Activated T-cell treated with anti-CD3 and anti-CD28 coated beads for 4 hours (primary cell): Measurements from ENCODE around the gene NOTCH3.

ENCODE experiments used
- DNase-seq: peaks from one replicate; pipeline ENCODE4 v3.0.0-alpha.2; 2020

The NOTCH3 gene

GRCh38 chr19:15195371-15196334 lies 5.1 kb downstream of the NOTCH3 start:
- DNase-seq, result no peak

- DNase-seq, result no peak
Observed at GRCh38 chr19:15194938-15195337, 5.9 kb downstream of the NOTCH3 start.

DNA sequence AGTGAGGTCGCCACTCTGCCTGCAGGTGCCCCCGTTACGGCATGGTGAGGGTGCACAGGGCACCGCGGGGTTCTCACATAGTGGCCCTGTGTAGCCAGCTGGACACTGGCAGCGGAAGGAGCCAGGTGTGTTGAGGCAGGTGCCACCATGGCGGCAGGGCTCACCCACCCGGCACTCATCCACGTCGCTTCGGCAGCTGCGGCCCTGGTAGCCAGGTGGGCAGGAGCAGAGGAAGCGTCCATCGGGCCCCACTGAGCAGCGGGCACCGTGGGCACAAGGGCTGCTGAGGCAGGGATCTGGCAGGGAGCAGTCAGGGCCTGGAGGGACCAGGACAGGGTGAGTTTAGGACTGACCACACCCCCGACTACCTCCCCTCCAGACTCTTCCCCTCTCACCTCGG lies 8.8 kb downstream of the NOTCH3 start:
- DNase-seq, result no peak

DNA sequence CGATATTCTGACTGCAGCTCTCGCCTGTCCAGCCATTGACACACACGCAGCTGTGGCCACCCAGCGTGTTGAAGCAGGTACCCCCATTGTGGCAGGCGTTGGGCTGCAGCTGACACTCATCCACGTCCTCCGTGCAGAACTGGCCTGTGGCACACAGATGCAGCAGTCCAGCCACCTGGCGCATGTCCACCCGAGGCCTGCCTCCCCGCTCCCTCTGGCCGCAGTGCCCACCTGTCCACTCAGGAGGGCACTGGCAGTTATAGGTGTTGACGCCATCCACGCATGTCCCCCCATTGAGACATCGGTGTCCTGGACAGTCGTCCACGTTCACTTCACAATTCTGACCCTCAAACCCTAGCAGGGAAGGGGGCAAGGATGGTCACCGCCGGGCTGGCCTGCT lies 9.3 kb downstream of the NOTCH3 start:
- no peak for DNase-seq

DNA sequence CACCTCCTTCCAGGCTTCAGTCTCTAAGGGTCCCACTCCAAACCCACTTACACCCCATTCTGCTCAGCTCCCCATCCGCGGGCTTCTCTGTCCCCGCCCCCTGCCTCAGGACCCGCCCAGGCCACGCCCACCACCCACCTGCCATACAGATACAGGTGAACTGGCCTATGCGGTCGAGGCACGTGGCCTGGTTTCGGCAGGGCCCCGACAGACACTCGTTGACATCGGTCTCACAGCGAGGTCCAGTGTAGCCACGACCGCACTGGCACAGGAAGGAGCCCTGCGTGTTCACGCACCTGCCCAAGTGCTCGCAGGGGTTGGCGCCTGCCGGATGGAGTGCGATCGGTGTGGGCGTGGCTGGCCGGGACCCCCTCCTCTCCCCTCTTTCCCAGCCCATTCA lies 11.9 kb downstream of the NOTCH3 start:
- no peak for DNase-seq

- no peak for DNase-seq
Observed at GRCh38 chr19:15187026-15188007, 13.5 kb downstream of the NOTCH3 start.

DNA sequence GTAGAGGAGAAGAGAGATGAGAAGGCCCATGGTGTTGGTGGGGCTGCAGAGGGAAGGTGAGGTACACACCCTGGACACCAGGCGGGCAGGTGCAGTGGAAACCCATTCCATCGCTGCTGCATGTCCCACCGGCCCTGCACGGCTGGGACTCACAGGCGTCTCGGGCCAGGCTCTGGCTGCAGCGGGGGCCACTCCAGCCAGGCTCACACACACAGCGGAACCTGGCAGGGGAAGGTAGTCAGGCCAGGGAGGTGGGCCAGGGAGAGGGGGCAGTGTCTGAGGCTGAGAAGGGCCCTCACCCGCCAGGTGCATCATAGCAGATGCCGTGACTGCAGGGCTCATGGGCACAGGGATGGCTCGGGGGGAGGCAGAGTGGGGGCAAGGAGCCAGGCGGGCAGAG lies 15.6 kb downstream of the NOTCH3 start:
- no peak for DNase-seq

DNA sequence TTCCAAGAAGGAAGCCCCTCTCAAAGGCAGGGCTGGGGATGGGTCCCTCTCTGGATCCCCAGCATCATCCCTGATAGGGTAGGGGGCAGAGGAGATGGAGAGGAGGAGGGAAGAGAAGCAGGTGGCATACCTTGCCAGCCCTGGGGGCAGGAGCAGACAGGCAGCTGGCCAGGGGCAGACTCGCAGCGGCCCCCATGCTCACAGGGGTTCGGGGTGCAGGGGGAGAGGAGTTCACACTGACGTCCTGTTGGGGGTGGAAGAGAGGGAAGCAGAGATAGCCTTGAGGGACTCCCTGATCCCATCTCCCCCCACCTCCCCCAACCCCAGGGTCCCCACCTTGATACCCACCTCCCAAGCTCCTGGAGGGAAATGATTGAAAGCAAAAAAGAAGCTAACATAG lies 16.0 kb downstream of the NOTCH3 start:
- DNase-seq, result no peak

DNA sequence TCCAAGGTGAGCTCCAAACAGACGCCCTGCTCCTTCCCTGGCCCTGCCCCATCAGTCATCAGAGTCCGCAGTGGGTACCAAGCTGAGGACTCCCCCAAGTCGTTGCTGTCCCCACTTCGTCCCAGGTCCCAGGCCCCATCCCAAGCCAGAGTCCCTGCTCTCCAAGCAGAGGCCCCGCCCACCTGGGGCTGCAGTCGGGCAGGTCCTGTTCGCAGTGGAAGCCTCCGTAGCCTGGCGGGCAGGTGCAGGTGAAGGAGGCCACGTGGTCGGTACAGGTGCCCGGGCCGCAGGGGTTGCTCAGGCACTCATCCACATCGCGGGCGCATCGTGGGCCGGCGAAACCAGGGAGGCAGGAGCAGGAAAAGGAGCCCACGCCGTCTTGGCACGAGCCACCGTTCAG lies 19.4 kb downstream of the NOTCH3 start:
- no peak for DNase-seq

DNA sequence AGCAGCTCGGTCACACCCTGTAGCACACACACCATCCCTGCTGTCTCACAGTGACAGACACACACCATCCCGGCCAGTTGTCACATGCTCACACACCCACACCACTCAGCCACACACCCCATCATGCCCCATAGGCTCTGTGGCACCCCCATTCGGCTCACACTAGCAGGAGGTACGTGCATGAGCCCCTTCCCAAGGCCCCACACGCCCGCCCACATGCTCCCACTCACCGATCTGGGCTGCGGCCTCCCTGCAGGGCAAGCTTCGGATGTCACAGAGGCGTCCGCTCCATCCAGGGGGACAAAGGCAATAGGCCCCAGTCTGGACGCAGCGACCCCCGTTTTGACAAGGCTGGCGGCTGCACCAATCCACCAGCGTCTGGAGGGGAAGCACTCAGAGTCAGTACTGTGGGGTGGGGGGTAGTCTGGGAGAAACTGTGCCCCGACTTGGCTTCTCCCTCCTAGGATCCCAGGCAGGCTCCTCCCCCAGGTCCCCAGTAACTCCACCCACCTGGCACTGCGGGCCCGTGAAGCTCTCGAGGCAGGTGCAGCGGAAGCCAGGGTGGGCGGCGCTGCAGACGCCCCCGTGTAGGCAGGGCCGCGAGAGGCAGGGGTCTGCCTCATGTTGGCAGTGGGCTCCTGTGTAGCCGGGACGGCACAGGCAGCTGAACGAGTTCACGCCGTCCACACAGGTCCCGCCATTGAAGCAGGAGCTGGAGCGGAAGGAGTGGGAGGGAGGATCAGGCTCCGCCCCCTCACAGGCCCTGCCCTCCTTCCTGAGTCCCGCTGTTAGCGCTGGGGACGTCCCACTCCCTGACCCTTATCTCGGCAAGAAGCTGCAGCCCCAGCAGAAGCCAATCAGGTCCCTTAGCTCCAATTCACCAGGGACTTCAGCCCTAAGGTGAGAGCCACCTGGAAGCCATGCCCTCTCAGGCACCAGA lies 20.1 kb downstream of the NOTCH3 start:
- DNase-seq, result no peak

GRCh38 chr19:15178629-15179308 lies 22.0 kb downstream of the NOTCH3 start:
- DNase-seq, result no peak

DNA sequence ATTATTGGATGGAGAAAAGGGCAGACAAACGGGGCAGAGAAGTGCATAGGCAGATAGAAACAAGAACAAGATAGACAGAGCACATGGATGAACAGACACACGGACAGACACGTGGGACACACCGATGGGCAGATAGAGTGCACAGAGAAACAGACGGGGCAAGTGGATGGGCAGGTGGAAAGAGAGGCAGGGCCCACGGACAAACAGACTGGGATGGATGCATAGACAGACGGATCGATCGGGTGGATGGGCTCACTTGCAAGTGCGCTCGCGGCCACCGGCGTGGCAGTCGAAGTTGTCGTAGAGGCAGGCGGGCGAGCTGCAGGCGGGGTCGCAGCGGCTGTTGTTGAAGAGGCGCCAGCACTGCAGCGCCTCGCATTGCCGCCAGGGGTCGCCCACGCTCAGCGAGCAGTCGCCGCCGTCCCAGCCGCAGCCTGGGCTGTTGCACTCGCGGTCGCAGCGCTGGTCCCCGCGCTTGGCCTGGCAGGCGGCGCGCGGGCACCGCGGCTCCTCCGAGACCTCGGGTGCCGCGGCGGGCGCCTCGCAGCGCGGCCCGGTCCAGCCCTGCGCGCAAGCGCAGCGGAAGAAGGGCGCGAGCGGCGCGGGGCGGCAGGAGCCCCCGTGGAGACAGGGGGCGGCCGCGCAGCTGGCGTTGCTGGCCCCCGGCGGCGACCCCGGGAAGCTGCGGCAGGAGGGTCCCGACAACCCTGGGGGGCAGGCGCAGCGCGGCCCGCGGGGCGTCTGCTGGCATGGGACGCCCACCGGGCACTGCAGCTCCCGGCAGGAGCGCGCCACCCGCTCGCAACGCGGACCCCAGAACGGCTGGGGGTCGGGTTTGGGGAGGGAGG lies 23.3 kb downstream of the NOTCH3 start:
- DNase-seq, result peak; percentile 76

- no peak for DNase-seq
Observed at GRCh38 chr19:15175609-15176008, 25.2 kb downstream of the NOTCH3 start.

GRCh38 chr19:15173746-15174404 lies 26.9 kb downstream of the NOTCH3 start:
- DNase-seq, result no peak

GRCh38 chr19:15170345-15170744 lies 30.4 kb downstream of the NOTCH3 start:
- no peak for DNase-seq

DNA sequence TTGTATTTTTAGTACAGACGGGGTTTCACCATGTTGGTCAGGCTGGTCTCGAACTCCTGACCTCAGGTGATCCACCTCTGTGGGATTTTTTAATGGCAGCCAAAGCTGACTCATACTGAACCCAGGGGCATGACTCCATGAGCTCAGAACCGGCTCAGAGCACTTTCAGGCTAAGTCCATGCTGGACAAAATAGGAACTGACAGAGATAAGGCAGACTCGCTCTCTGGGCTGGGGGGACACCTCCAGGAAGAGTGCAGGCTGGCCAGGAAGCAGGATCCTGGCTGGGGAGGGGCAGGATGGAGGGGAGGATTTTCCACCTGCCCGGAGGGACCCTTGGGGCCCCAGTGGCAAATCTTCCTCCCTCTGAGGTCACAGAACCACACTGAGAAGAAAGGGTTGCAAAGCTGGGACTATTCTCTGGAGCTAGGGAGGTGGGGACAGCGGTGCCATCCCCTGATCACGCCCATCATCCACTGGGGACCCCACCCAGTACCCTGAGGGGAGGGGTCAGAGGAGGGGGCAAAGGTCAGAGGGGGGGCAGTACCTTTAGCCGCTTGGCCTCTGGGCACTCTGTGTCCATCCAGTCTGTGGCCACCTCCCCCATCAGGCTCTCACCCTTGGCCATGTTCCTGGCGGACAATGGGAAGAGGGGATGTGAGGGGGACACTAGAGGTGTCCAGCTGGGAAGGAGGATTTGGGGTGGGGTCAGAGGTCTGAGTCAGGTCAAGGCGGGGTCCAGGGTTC lies 31.1 kb downstream of the NOTCH3 start:
- no peak for DNase-seq

DNA sequence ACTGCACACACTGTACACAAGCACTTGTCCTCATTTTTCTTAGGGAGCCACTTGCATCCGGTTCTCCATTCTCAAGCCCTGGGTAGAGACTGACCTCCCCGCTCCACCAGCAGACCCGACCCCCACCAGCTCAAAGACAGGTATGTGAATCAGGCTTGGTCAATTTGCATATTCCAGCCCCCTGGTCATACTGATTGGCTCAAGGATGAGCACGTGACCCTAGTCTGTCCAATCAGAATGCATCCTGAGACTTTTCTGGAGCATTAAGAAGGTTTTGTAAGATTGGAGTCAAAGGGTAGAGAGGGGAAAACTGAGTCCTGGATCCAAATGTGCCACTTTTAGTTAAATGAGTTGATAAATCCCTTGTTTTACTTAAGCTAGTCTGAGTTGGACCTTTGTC lies 34.1 kb downstream of the NOTCH3 start:
- DNase-seq, result no peak

DNA sequence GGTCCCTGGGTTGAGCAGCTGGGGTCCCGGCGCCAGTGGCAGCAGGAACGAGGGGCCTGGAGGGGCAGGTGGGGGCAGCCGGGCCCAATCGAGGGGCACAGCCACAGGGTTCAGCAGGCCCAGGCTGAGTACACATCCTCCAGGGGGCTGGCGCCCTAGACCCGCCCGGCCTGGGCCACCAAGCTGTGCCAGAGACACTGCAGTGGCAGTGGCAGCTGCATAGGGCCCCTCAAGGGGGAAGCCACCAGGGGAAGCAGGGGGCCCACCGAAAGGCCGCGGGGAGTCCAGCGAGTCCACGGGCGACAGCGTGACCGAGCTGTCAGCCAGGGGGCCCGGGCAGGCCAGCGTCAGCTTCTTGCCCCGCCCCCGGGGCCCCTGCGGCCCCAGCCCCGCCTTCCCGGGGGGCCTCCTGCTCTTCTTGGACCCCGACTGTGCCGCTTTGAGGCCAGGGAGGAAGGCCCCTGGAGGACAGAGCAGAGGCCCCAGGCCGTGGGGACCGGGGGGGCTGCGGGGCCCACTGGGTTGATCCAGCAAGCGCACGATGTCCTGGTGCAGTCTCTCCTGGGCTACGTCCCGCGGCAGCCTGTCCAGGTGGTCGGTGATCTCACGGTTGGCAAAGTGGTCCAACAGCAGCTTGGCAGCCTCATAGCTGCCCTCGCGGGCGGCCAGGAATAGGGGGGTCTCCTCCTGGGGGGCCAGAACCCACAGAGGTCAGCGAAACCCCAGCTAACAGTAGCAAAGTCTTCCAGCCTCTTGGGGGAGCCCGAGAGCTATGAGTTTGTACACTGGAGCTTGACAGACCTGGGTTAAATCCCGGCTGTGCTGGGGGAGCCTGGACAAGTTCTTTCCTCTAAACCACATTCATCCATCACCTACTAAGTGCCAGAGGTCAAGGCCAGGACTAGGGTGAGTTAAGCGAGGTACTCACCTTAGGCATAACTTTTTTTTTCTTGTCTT lies 39.5 kb downstream of the NOTCH3 start:
- no peak for DNase-seq
